Activated T-cell treated with anti-CD3 and anti-CD28 coated beads, Interleukin-2, amount 50 U/mL, for 72 hours (primary cell): ENCODE results near the gene RGS6. TPM values are rescaled to one million over a fixed set of nuclear protein-coding genes. Genes with fewer than 3 reads are reported as not detected.

Experiments
- ATAC-seq, 2 donors: fragments of 150-1000 bp; cut with Tn5 transposase; replicated peaks in 1 of 2; 2 replicates each; pipeline ENCODE4 v1.10.0; 2021; ENCODE audit warnings: moderate library complexity in 2 of 2, mild to moderate bottlenecking in 1 of 2
- DNase-seq, 2 donors: peaks; one replicate each; pipeline ENCODE4 v3.0.0; 2021 to 2022; ENCODE audit warnings: mixed read lengths in 1 of 2
- H3K27ac Mint-ChIP-seq: one replicate; pipeline ENCODE4 v1.8.0; 2022; ENCODE audit warnings: mild to moderate bottlenecking, moderate library complexity, mixed read lengths
- H3K27me3 Mint-ChIP-seq: one replicate; pipeline ENCODE4 v1.8.0; 2022; ENCODE audit warnings: low read depth, mixed read lengths
- H3K36me3 Mint-ChIP-seq, 2 donors: one replicate each; pipeline ENCODE4 v1.8.0; 2022; ENCODE audit warnings: mixed read lengths in 2 of 2, mild to moderate bottlenecking in 1 of 2; ENCODE audit not compliant: insufficient read depth in 2 of 2
- H3K4me1 Mint-ChIP-seq: one replicate; pipeline ENCODE4 v1.8.0; 2022; ENCODE audit warnings: low read depth, mixed read lengths
- H3K4me3 Mint-ChIP-seq, 2 donors: one replicate each; pipeline ENCODE4 v1.8.0; 2022; ENCODE audit warnings: mild to moderate bottlenecking in 2 of 2, mixed read lengths in 2 of 2, moderate library complexity in 2 of 2
- H3K9me3 Mint-ChIP-seq, 2 donors: one replicate each; pipeline ENCODE4 v1.8.0; 2022; ENCODE audit warnings: mixed read lengths in 2 of 2
- total RNA-seq, 2 donors: library from RNA; stranded (reverse); gene quantifications; one replicate each; pipeline ENCODE4 v1.2.3, GENCODE V29; 2022

RGS6 gene
- total RNA-seq, 2 donors from 2014 or later, result 2.2 to 2.5 TPM

GRCh38 chr14:71959055-71959454 lies 26.8 kb downstream of the RGS6 start:
- Mint-ChIP-seq H3K27ac (no peak overlapping the region), H3K4me1 (no peaks in the 10 kb centered on the region), H3K36me3 (no peaks in the 10 kb centered on the region), H3K9me3 (no peaks in the 10 kb centered on the region), H3K4me3 (no peak overlapping the region), H3K27me3 (peaks cover 41% of the 10 kb centered on the region)
- ATAC-seq (no peak), DNase-seq (no peak)

DNA sequence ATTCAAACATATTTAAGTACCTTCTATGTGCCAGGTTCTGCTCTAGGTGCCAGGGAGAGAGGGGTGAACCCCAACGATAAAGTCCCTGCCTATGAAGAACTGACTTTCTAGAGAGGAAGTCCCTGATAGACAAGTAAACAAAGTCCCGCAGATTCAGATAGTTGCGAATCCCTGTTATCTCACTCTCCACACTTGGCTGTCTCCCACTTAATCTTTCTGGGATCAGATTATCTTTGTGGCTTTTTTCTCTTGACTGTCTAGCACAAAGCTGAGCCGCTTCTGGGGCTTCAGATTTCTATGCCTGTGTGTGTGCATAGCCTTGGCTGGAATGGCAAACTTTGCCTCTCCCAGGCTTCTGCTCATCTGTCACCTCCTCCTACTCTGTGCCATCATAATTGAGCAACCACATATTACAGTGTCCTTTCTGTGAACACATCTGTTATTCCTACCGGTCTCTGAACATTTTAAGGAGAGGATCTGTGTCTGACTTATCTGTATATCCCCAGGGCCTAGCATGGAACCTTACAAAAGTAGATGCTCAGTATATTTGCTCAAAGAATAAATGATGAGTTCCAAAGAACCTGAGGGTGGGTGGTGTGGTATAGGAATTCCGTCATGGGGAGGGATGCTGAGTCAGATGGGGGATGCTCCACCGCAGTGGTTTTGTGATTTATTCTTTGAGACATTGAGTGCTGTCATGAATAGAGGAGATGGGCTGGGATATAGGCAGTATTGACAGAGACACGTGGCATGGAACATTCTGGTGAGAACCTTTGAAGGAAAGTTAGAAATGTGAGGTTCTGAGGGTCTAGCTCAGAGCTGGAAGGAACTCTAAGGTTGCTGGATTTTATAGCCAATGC lies 28.5 kb downstream of the RGS6 start:
- peaks cover 0 to 2% of the 10 kb centered on the region in 2 donors for H3K36me3 Mint-ChIP-seq
- ATAC-seq, result peak in 1 of 2 donors; percentile 57
- H3K27ac Mint-ChIP-seq, result no peak overlapping the region
- H3K9me3 Mint-ChIP-seq, result no peaks in the 10 kb centered on the region
- peaks cover 44% of the 10 kb centered on the region for H3K27me3 Mint-ChIP-seq
- H3K4me1 Mint-ChIP-seq, result peaks cover 5% of the 10 kb centered on the region
- no peak overlapping the region for H3K4me3 Mint-ChIP-seq
- no peak for DNase-seq

GRCh38 chr14:71961972-71962371 lies 29.7 kb downstream of the RGS6 start:
- Mint-ChIP-seq H3K36me3 (peaks cover 0 to 2% of the 10 kb centered on the region in 2 donors), H3K27me3 (peaks cover 39% of the 10 kb centered on the region), H3K4me3 (no peak overlapping the region), H3K9me3 (no peaks in the 10 kb centered on the region), H3K4me1 (peaks cover 12% of the 10 kb centered on the region), H3K27ac (no peak overlapping the region)
- ATAC-seq, result no peak
- no peak for DNase-seq

GRCh38 chr14:71964716-71965115 lies 32.5 kb downstream of the RGS6 start:
- H3K4me3 Mint-ChIP-seq, result no peak overlapping the region
- peaks cover 0 to 2% of the 10 kb centered on the region in 2 donors for H3K36me3 Mint-ChIP-seq
- peaks cover 38% of the 10 kb centered on the region for H3K27me3 Mint-ChIP-seq
- no peak for DNase-seq
- ATAC-seq, result no peak
- H3K27ac Mint-ChIP-seq, result no peak overlapping the region
- no peaks in the 10 kb centered on the region for H3K9me3 Mint-ChIP-seq
- H3K4me1 Mint-ChIP-seq, result peaks cover 21% of the 10 kb centered on the region

DNA sequence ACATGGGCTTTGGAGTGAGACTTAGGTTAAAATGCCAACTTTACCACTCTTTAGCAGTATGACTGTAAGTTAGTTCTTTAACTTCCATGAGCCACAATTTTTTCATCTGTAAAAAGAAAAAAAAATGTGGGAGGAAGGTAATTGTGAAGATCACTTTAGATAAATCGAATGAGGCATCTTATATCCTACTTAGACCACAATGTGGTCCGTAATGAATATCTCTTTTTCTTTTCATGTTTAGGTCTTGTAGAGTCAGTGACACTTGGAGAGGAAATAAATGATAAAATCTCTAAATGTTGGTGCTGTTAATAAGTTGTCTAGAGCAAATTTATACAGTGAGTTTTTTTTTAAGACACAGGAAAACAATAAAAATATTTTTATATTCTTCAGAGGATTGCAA lies 34.3 kb downstream of the RGS6 start:
- Mint-ChIP-seq H3K4me3 (no peak overlapping the region), H3K9me3 (peaks cover 0 to 4% of the 10 kb centered on the region in 2 donors), H3K4me1 (peaks cover 26% of the 10 kb centered on the region), H3K36me3 (peaks cover 2 to 3% of the 10 kb centered on the region in 2 donors), H3K27me3 (peaks cover 34% of the 10 kb centered on the region), H3K27ac (no peak overlapping the region)
- DNase-seq, result no peak
- peak; percentile 32 to 67 for ATAC-seq

DNA sequence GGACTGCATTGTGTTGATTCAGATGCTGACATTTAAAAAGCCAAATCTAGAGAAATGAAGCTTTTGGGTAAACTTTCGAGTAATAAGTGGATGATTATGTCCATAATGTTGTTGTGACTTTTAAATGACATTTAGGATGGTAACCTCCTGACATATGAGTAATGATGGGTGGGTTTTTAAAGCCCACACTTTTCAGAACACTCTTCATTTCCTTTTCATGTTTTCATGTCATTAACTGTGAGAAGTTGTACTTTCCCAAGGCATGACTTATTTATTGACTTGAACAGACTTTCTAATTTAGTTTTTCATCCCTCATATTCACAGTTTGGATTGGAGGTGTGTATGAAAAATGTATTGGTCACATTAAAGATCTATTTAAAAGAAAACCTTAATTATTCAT lies 35.5 kb downstream of the RGS6 start:
- Mint-ChIP-seq H3K9me3 (peaks cover 0 to 4% of the 10 kb centered on the region in 2 donors), H3K4me3 (peak overlapping the region; percentile 45 to 73), H3K27ac (peak overlapping the region; percentile 85), H3K27me3 (peaks cover 39% of the 10 kb centered on the region), H3K4me1 (peaks cover 26% of the 10 kb centered on the region), H3K36me3 (peaks cover 2 to 3% of the 10 kb centered on the region in 2 donors)
- ATAC-seq, result peak; percentile 75 to 86
- DNase-seq, result no peak

DNA sequence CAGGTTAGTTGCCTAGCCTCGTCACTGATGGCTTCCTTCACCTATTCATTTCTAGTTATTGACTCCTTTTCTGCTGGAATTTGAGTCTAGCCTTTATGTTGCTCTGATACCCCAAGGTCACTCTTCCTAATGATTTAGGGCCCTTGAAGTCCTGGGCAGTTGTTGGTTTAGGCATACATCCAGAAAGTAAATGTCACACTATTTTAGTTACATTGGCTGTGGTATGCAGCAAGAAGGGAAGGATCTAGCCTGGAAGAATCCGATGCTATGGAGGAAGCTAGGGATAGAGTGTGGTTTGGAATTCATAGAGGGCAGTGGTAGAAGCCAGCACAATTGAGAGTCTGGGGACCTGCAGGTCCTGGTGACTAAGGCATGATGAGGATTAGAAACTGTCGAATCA lies 38.0 kb downstream of the RGS6 start:
- no peak for DNase-seq
- peaks cover 24% of the 10 kb centered on the region for H3K4me1 Mint-ChIP-seq
- no peak overlapping the region for H3K27ac Mint-ChIP-seq
- peaks cover 0 to 4% of the 10 kb centered on the region in 2 donors for H3K9me3 Mint-ChIP-seq
- ATAC-seq, result no peak
- peaks cover under 1 to 3% of the 10 kb centered on the region in 2 donors for H3K36me3 Mint-ChIP-seq
- H3K4me3 Mint-ChIP-seq, result no peak overlapping the region
- H3K27me3 Mint-ChIP-seq, result peaks cover 30% of the 10 kb centered on the region

DNA sequence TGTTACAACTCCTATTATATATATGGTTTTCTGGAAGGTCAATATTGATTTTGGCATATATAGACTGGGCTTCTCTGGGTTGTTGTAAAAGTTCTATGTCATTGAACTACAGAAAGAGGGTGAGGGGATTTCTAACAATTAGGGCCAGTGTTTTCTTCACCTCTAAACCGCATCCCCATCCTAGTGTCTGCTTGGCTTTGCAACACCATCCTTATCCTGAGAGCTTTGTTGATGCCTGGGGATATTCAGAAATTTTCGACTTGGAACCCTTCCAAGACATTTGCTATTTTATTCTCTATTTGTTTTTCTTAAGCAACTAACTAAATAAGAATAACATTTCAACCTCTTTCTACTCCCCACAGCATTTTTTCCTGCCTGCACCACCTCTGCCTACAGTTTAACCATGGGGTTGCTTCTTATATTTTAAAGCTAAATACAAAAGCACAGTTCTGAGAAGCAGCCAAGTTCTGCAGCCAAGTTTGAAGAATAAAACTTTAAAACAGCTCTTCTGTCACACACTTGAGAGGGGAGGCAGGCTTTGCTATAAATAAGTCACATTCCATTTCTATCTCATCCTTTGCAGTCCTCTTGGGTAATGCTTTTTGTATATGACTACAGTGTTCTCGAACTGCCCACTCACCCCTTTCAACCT lies 53.4 kb downstream of the RGS6 start:
- H3K27ac Mint-ChIP-seq, result no peak overlapping the region
- H3K27me3 Mint-ChIP-seq, result peaks cover 16% of the 10 kb centered on the region
- H3K4me3 Mint-ChIP-seq, result no peak overlapping the region
- peaks cover 0 to 2% of the 10 kb centered on the region in 2 donors for H3K36me3 Mint-ChIP-seq
- DNase-seq (no peak), ATAC-seq (no peak)
- no peaks in the 10 kb centered on the region for H3K9me3 Mint-ChIP-seq
- no peaks in the 10 kb centered on the region for H3K4me1 Mint-ChIP-seq

DNA sequence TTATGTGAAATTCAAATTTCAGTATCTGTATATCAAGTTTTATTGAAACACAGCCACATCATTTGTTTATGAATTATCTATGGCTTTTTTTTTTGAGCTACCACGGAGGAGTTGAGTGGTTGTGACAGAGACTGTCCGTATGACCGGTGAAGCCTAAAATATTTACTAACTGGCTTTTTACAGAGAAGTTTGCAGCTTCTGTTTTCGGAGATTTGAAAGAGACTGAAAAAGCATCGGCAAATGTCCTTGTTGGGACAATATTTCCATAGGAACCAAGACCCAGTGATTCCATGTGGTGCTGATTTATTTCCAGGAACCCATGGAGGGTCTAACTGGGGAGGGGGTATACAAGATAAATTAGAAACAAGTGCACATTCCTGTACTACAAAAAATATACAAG lies 56.2 kb downstream of the RGS6 start:
- Mint-ChIP-seq H3K27me3 (peaks cover 8% of the 10 kb centered on the region), H3K36me3 (no peaks in the 10 kb centered on the region)

DNA sequence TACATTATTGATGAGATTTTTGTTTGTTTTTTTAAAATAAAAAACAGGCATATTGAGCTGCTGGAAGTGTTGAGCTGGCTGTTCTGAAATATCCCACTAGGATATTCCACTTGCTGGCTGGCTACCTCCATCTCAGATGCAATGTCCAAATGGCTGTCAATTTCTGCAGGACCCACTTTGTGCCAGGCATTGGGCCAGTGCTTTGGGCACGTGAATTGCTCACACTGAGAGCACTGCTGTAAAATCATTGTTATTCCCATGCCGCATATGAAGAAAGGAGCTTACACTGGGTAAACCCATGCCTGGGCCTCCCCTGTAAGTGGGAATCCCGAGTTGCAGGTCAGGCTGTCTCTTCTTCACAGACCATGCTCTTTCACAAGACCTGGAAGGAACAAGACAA lies 56.7 kb downstream of the RGS6 start:
- ATAC-seq (no peak), DNase-seq (no peak)
- Mint-ChIP-seq H3K9me3 (no peaks in the 10 kb centered on the region), H3K4me1 (no peaks in the 10 kb centered on the region), H3K4me3 (no peak overlapping the region), H3K36me3 (no peaks in the 10 kb centered on the region), H3K27me3 (peaks cover 8% of the 10 kb centered on the region), H3K27ac (no peak overlapping the region)

More for the DNA sequence above, 56.2 kb downstream of the RGS6 start:
- no peaks in the 10 kb centered on the region for H3K4me1 Mint-ChIP-seq
- ATAC-seq, result no peak
- no peak overlapping the region for H3K27ac Mint-ChIP-seq
- no peaks in the 10 kb centered on the region for H3K9me3 Mint-ChIP-seq
- H3K4me3 Mint-ChIP-seq, result no peak overlapping the region
- no peak for DNase-seq

GRCh38 chr14:71994416-71994815 lies 62.2 kb downstream of the RGS6 start:
- Mint-ChIP-seq H3K4me1 (no peaks in the 10 kb centered on the region), H3K27me3 (peaks cover 8% of the 10 kb centered on the region), H3K36me3 (no peaks in the 10 kb centered on the region), H3K9me3 (peaks cover 0 to 2% of the 10 kb centered on the region in 2 donors), H3K27ac (no peak overlapping the region), H3K4me3 (no peak overlapping the region)
- DNase-seq, result no peak
- no peak for ATAC-seq

DNA sequence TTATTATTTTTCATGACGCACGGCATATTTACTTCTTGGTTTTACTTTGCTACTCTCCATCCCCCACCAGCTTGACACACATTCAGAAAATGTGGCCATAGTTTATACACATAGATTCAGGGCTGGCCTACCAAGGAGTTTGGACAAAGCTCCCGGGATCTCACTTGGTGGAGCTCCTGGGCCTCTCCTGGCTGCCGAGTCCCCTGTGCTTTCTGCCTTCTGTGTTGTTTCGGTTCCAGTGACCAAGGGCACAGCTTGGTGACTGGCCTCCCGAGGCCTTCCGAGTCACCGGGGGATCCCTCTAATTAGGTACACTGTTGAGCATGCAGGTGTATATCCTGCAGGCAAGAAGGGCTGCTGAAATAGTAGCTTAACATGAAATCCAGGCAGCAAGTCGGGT lies 63.5 kb downstream of the RGS6 start:
- Mint-ChIP-seq H3K27ac (no peak overlapping the region), H3K4me1 (no peaks in the 10 kb centered on the region), H3K9me3 (peaks cover 6 to 7% of the 10 kb centered on the region in 2 donors), H3K4me3 (no peak overlapping the region), H3K36me3 (peaks cover 2 to 3% of the 10 kb centered on the region in 2 donors), H3K27me3 (peaks cover 2% of the 10 kb centered on the region)
- DNase-seq (no peak), ATAC-seq (no peak)

DNA sequence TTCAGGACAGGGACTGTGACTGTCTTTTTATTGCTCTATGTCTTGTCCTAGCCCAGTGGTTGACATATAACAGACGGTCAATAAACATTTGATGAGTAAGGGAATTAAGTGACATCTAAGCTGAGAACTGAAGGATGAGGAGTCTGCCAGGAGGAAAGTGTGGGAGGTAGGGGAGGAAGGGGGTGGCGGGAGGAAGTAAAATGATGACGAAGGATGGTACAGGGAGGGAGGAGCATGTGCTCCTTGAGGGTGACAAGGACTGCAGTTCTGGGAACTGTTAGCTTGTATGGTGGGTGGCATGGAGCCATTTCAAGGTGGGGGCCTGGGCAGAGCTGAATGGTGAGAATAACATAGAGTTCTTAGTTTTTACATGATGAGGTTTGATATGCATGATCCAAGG lies 64.4 kb downstream of the RGS6 start:
- H3K36me3 Mint-ChIP-seq, result peaks cover 2 to 3% of the 10 kb centered on the region in 2 donors
- no peaks in the 10 kb centered on the region for H3K4me1 Mint-ChIP-seq
- H3K27ac Mint-ChIP-seq, result no peak overlapping the region
- no peak for DNase-seq
- no peaks in the 10 kb centered on the region for H3K27me3 Mint-ChIP-seq
- peak in 1 of 2 donors; percentile 26 for ATAC-seq
- peaks cover 6 to 7% of the 10 kb centered on the region in 2 donors for H3K9me3 Mint-ChIP-seq
- no peak overlapping the region for H3K4me3 Mint-ChIP-seq
